HG03097 (cell line): ENCODE data around the gene MEAF6.

ENCODE experiments used
- ATAC-seq: cut with Tn5 transposase; IDR thresholded peaks from one replicate; pipeline ENCODE4 v1.9.1; 2021; ENCODE audit not compliant: unreplicated experiment, low FRiP score

MEAF6 gene

DNA sequence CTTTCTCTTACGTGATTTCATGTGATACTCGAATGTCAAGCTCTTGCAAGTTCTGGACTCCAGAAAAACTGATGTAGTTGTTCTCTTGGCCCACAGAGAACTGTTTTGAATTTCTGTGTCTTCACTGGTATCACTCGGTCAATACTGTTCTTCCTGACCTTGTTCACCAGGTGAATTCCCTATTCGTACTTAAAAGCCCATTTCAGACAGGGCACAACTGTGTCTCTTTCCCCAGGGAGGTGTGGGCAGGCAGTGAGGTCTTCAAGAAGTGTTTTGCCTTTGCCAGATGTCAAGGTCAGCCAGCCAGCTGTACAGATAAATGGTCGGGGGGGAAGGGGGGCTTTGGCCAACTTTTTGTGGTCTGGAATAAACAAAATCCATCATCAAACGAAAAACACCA lies 67.7 kb downstream of the MEAF6 start:
- no peak for ATAC-seq

DNA sequence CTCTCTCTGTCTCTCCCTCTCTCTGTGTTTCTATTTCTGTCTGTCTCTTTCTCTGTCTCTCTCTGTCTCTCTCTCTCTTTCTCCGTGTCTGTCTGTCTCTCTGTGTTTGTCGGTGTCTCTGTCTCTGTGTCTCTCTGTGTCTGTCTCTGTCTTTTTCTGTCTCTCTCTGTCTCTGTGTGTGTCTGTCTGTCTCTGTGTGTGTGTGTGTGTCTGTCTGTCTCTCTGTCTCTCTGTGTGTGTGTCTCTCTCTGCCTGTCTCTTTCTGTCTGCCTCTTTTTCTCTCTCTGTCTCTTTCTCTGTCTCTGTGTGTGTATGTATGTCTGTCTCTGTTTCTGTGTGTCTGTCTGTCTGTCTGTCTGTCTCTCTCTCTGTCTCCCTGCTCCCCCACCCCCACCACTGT lies 71.9 kb downstream of the MEAF6 start:
- ATAC-seq: no peak
